ENCODE results near the gene OR2T1. TPM values are rescaled to one million over a fixed set of nuclear protein-coding genes. Genes with fewer than 3 reads are reported as not detected.

Gene OR2T1
- total and polyA plus RNA-seq, 8 donors, result not detected

DNA sequence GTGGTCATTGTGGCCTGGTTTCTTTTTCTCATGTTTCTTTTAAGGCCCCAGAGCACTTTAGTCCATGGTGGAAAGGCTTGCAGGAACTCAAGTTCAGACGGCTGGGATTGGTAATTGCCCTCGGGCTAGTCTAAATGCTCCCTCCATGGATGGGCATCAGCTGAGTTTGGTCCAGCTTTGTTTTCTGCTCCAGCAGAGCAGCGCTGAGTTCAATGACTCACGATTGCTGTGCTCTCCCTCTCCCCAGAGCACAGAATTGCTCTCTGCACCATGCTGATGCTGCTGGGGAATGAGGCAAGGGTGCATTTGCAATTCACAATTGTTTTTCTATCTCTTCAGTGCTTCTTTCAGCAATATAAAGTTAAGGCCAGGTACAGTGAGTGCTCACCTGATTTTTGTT is 29.1 kb upstream of the OR2T1 start:
- intact Hi-C loops (cut with DNase I), result no loop called here
- DNase-seq (no peak), FAIRE-seq (no peak), ATAC-seq (no peak)
- H3K9me3 ChIP-seq, result no peaks in the 10 kb centered on the region
- no peaks in the 10 kb centered on the region for H3K27me3 ChIP-seq
- H3K27ac ChIP-seq, result no peak overlapping the region
- TF ChIP-seq, protein P1, sequence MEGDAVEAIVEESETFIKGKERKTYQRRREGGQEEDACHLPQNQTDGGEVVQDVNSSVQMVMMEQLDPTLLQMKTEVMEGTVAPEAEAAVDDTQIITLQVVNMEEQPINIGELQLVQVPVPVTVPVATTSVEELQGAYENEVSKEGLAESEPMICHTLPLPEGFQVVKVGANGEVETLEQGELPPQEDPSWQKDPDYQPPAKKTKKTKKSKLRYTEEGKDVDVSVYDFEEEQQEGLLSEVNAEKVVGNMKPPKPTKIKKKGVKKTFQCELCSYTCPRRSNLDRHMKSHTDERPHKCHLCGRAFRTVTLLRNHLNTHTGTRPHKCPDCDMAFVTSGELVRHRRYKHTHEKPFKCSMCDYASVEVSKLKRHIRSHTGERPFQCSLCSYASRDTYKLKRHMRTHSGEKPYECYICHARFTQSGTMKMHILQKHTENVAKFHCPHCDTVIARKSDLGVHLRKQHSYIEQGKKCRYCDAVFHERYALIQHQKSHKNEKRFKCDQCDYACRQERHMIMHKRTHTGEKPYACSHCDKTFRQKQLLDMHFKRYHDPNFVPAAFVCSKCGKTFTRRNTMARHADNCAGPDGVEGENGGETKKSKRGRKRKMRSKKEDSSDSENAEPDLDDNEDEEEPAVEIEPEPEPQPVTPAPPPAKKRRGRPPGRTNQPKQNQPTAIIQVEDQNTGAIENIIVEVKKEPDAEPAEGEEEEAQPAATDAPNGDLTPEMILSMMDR (IDR thresholded peaks at IDR 0.05), result no peak
- no peak overlapping the region for H3K4me3 ChIP-seq
- no peaks in the 10 kb centered on the region for H3K4me1 ChIP-seq
- WGBS, 2 donors, result 57 to 63% methylated on average over 4 of the region's 4 CpGs
- no peaks in the 10 kb centered on the region for H3K36me3 ChIP-seq

DNA sequence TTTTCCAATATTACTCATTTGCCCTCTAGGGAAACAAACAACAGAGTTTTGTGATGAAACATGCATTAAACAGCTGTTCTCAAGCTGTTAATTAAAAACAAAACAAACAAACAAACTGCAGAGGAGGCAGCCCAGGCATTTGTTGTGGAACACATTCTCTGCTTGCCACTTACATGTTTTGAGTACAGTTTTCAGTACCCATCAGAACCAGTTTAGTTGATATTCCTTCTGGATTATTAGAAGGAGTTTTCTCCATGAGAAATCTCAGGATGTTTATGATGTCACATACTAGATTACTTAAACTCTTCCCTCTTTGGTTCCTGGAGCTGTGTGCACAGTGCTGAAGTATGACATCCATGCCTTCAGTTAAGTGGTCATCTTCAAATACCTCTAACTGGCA is 27.4 kb upstream of the OR2T1 start, which contains the start of gene OR2T6:
Gene OR2T6 (plus strand): TSS at position 301 of the 400 bp plus-strand sequence. CDS start 11,863 bp downstream, outside the sequence.
- Histone ChIP-seq H3K9me3 (no peaks in the 10 kb centered on the region), H3K36me3 (no peaks in the 10 kb centered on the region), H3K4me3 (no peak within 1 kb of the TSS), H3K4me1 (no peaks in the 10 kb centered on the region), H3K27me3 (no peaks in the 10 kb centered on the region), H3K27ac (no peak within 1 kb of the TSS)
- FAIRE-seq, result no peak
- TF ChIP-seq, protein P1 (IDR thresholded peaks at IDR 0.05), result no peak
- intact Hi-C loops (cut with DNase I), result no loop called here
- DNase-seq, result no peak
- ATAC-seq, result no peak

DNA sequence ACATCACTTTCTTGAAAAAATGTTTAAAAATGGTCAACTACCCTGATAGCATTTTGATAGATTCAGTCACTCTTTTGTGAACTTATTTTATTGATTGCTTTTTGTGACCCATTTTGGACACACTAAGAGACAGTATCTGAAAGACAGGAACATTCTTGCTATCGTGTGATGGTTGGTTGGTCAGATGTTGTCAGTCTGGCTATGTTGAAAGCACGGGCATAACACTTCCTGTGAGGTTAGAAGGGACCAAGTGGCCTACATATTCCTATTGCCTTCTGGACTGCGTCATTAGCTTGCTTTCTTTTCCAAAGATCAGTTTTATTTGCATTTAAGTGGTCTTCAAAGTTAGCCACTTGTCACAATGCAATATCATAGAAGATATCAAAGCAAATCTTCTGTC is 25.9 kb upstream of the OR2T1 start:
- Histone ChIP-seq H3K36me3 (no peaks in the 10 kb centered on the region), H3K27me3 (no peaks in the 10 kb centered on the region), H3K4me1 (no peaks in the 10 kb centered on the region), H3K4me3 (no peak overlapping the region), H3K27ac (no peak overlapping the region), H3K9me3 (no peaks in the 10 kb centered on the region)
- ATAC-seq, result no peak
- TF ChIP-seq, protein P1 (IDR thresholded peaks at IDR 0.05), result no peak
- FAIRE-seq, result no peak
- DNase-seq, result no peak
- WGBS, 2 donors, result 47 to 61% methylated on average over 3 of the region's 3 CpGs
- intact Hi-C loops (cut with DNase I), result no loop called here

DNA sequence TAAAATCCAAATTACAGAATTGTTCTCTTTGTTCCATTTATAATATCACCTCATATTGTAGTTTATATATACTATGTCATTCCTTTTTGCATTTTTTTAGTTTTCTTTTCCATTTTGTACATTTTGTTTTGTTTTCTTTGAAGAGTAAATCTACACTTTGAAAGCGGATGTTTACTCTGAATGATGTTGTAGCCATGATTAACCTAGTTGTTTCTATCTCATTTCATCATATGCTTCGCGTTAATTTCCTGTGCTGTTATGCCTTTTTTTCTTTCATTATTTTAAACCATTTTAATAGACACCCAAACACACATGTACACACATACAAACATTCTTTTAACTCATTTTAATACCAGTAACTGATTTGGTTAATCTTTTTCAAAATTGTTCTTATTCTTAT is 22.0 kb upstream of the OR2T1 start:
- no peak overlapping the region for H3K4me3 ChIP-seq
- H3K27me3 ChIP-seq, result no peaks in the 10 kb centered on the region
- no peak for FAIRE-seq
- H3K36me3 ChIP-seq, result no peaks in the 10 kb centered on the region
- no peaks in the 10 kb centered on the region for H3K9me3 ChIP-seq
- no peak for DNase-seq
- TF ChIP-seq, protein P1 (IDR thresholded peaks at IDR 0.05), result no peak
- WGBS, 2 donors, result 73 to 84% methylated on average over 3 of the region's 3 CpGs
- no peak overlapping the region for H3K27ac ChIP-seq
- intact Hi-C loops (cut with DNase I), result no loop called here
- no peak for ATAC-seq
- H3K4me1 ChIP-seq, result no peaks in the 10 kb centered on the region

DNA sequence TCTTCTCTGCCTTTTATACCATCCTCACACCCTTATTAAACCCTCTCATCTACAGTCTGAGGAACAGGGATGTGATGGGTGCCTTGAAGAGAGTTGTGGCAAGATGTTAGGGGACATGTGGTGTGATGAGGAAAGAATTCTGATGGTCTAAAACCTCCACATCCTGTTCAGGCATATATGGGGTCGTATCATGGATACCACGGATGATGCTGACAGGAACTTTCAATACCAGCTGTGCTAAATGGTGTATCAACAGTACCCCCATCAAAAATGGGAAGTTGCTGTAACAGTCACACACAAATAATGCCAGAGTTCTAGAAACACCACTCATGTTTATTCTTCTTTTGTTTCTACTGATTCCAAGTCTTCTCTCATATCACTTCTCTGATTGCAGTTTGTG is 14.4 kb upstream of the OR2T1 start:
- H3K27me3 ChIP-seq, result no peaks in the 10 kb centered on the region
- FAIRE-seq, result no peak
- ATAC-seq, result no peak
- intact Hi-C loops (cut with DNase I), result no loop called here
- TF ChIP-seq, protein P1 (IDR thresholded peaks at IDR 0.05), result no peak
- no peak for DNase-seq
- H3K9me3 ChIP-seq, result no peaks in the 10 kb centered on the region
- no peak overlapping the region for H3K27ac ChIP-seq
- H3K36me3 ChIP-seq, result no peaks in the 10 kb centered on the region
- no peak overlapping the region for H3K4me3 ChIP-seq
- 32 to 52% methylated on average over 2 of the region's 2 CpGs for WGBS, 2 donors
- no peaks in the 10 kb centered on the region for H3K4me1 ChIP-seq

Data from pancreas (tissue), 10 donors.